ENCODE data around the gene CCDC106.

CCDC106 gene

DNA sequence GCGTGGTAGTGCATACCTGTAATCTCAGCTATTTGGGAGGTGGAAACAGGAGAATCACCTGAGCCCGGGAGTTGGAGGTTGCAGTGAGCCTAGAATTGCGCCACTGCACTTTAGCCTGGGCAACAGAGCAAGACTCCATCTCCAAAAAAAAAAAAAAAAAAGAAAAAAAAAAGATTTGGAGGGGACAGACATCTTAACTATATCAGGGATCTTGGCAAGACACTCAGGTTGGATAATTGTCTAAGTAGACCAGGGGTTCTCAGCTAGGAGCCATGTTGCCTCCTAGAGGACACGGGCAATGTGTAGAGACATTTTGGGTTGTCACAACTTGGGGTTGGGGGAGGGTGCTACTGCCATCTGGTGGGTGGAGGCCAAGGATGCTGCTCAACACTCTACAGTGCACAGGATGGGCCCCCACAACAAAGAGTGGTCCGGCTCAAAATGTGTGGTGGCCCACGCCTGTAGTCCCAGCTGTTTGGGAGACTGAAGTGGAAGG, 9.1 kb upstream of the CCDC106 start:
- peak; percentile 61 for DNase-seq

GRCh38 chr19:55640043-55640576, 7.9 kb upstream of the CCDC106 start:
- peak; percentile 81 for DNase-seq

- peak; percentile 67 for DNase-seq
Observed at GRCh38 chr19:55640577-55641425, 7.2 kb upstream of the CCDC106 start, which contains the start of gene ZNF580. Gene ZNF580 (plus strand): TSS chr19:55641002. CDS start chr19:55642509, 1,507 bp downstream.

GRCh38 chr19:55641426-55642152, 6.4 kb upstream of the CCDC106 start:
- DNase-seq = peak; percentile 52

DNA sequence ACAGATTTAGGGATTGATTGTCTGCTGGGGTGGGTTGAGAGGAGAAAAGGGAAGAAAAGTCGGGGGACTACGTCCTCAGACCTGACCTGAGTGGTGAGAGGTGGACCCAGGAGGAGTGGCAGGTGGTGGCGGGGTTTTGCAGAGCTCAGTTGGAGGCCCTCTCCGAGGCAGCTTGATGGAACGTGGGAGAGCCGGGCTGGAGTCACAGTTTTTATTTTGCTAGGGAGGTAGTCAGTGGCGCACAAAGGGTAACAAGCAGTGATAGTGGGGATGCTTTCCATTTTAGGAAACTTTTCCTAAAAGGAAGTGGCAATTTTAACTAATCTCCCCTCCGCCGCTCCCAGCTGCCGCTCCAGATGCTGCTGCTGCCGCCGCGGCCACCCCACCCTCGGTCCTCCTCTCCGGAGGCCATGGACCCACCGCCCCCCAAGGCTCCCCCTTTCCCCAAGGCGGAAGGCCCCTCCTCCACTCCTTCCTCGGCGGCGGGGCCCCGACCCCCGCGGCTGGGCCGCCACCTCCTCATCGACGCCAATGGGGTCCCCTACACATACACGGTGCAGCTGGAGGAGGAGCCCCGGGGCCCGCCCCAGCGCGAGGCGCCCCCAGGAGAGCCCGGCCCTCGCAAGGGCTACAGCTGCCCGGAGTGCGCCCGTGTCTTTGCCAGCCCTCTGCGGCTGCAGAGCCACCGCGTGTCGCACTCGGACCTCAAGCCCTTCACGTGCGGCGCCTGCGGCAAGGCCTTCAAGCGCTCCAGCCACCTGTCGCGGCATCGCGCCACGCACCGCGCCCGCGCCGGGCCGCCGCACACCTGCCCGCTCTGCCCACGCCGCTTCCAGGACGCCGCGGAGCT, 5.6 kb upstream of the CCDC106 start:
- DNase-seq = peak; percentile 50

DNA sequence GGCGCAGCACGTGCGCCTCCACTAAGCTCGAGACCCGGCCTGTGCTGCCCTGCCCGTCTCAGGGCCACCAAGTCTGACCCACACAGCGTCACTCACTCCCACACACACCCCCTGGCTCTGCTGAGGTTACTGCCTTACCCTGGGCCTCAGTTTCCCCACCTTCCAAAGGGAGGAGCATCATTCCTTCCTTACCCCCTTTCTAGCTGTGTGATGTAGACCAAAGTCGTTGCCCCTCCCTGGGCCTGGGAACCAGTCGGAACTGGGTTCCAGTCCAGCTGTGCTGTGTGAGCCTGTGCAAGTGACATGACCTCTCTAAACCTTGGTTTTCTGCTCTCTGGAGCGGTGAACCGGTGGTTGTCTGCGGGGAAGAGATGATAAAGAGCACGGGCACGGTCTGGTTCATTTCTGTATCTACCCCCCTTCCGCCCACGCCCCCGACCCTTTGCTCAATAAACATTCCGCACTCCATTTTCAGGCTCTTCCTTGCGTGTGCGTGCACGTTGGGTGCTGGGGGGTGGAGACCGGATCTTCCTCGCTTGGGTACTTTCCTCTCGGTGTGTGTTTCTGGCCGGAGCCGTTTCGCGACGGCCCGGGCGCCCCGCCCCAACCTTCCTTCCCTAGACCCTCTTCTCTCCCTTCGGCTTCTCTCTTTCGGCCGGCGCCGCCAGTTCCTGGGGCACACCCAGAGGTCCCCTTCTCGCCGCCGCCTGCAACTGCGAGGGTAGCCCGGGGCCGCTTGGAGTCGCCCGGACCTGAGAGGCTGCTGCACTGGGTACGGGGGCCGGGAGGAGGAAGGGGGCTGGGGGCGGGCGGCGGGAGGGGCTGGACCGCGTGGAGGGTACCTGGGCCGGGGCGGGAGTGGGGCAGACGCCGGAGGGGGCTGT, 4.8 kb upstream of the CCDC106 start, which contains the start of gene ZNF581:
ZNF581 (plus strand) TSS at position 647 of the 884 bp plus-strand sequence. CDS start 923 bp downstream, outside the sequence.
- peak; percentile 83 for DNase-seq

DNA sequence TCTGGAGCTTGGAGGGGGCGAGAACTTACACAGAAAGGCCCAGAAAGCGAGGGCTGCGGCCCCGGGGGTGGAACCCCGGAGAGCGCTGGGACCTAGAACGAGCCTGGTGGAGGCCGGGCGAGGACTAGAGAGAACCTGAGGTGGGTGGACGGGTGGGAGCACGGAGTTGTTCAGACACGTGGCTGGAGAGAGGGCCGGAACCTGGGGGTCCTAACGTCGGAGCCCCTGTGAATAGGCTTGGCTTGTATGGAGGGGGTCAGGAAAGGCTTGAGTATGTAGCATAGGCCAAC, 4.2 kb upstream of the CCDC106 start:
- no peak for DNase-seq

DNA sequence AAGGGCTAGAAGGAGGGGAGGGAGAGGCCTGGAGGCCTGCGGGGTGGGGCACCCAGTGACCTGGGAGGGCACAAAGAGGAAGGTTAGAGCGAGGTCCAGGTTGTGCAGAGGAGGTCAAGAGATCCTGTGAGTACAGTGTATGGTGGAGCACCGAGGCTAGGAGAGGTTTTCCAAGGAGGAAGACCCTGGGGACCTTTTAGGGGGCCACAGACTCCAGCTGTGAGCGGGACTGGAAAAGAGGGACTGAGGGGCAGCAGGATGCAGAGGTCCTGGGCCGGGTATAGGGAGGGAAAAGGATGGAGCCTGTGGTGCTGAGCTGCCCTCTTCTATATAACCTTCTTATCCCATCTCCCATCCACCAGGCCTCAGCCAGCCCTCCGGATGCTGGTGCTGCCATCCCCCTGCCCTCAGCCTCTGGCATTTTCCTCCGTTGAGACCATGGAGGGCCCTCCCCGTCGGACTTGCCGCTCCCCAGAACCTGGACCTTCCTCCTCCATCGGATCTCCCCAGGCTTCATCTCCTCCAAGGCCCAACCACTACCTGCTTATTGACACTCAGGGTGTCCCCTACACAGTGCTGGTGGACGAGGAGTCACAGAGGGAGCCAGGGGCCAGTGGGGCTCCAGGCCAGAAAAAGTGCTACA, 3.7 kb upstream of the CCDC106 start:
- DNase-seq = no peak

- DNase-seq = no peak
Observed at GRCh38 chr19:55644842-55645511, 3.0 kb upstream of the CCDC106 start.

- no peak for DNase-seq
Observed at GRCh38 chr19:55645512-55645881, 2.5 kb upstream of the CCDC106 start.

DNA sequence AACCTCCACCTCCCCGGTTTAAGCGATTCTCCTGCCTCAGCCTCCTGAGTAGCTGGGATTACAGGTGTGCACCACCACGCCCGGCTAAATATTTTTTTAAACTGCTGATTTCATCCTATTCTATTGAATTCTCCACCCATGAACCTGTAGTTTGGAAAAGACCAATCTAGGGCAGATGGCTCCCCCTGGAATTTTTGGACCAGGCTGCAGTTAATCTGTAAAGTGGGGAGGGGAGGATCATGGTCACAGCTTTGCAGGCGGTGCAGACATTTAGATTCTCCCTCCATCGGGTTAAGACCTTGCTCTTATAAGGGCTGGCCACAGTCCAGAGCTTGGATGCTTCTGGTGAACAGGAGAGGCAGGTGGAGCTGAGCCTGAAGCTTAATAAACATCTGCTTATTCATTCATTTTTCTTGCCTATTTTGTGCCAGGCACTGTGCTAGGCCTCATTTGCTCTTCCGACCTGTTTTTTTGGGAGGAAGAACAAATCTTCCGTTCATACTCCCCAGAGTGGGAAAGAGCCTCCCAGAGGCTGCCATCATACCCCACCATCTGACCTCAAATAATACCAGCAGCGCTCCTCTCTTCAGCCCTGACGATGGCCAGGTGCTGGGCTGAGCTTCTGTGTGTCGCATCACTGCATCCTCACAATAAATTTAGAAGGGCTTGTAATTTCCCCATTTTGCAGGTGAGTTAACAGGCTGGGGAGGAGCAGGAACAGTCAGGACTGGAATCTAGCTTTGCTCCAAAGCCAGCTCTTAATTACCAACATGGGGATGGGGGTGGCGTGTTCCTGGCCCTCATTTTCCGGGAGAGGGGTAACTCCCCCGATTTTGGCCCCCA, 902 bp upstream of the CCDC106 start:
- DNase-seq = no peak

GRCh38 chr19:55648585-55649267, 714 bp downstream of the CCDC106 start:
- no peak for DNase-seq

DNA sequence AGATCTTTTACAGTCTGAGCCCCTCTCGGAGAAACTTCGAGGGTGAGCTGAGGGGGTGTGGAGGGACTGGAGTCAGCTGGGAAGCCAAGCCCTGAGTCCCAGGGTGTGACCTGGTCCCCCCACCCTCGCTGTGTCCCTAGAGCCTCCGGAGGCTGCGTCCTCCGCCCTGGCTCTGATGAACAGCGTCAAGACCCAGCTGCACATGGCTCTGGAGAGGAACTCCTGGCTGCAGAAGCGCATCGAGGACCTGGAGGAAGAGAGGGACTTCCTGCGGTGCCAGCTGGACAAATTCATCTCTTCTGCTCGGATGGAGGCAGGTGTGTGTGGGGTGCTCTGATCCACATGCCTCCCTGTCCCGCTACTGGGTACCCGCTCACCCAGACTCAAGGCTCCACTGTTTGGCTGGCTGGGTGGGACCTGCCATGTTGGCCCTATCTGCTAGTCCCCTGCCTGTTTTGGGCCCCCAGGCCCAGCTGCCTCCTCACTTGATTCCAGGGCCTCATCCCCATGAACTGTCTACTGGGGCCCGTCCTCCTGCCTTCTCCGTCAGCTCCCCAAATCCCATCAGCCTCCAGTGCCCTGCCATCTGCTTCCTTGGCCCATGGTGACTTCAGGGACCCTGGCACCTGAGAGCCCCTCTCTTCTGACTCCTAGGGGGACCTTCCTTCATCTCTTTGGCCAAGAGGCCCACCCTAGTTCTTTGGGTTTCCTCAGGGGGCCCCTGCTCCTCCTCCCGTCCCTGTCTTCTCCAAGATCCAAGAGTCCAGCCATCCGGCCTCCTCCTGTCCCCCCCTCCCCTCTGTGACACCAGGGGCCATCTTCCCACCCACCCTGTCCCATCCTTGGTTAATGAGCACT, 1.5 kb downstream of the CCDC106 start:
- no peak for DNase-seq

DNA sequence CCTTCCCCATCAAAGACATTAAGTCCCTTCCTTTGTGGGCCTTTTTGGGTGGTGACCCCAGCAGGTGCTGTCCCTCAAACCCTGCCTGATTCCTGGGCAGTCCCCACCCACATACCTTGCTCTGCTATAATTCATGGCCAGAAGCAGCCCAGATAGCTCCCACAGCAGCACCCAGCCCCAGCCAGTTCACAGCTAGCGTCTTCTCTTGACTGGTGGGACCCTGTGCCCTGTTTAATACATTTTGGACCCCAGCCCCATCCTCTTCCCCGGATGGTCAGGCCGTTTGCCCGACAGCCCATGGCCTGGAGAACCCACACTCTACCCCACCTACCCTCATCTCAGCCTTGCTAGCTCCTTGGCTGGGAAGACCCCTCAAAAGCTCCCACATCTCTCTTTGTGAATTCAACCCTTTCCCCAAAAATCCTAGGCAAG, 2.1 kb downstream of the CCDC106 start:
- no peak for DNase-seq

DNA sequence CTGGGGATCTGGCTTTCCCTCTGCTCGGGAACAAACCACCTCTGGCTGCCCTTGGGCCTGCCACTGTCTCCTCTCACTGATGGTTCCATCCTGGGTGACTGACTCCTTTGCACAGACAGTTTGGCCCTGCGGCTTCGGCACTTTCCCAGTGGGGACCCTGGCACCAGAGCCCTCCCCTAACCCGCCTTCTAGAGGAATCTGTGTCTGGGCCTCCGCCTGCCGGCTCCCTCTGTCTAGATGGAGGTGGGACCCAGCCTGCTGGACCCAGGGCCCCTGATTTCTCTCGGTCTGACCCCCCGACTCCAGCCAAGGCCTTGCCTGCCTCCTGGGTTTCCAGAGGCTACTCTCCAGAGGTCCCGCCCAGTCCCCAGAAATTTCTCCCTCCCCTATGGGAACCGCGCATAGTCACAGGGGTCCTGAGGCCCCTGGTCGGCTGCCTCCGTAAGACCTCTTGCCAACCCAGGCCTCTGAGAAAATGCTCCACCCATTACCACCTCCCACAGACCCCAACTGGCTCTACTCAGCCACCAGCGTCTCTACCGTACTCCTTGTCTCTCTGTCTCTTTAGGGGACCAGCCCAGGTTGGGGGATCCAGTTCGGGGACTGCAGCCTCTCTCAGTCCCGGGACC, 2.7 kb downstream of the CCDC106 start:
- no peak for DNase-seq

DNA sequence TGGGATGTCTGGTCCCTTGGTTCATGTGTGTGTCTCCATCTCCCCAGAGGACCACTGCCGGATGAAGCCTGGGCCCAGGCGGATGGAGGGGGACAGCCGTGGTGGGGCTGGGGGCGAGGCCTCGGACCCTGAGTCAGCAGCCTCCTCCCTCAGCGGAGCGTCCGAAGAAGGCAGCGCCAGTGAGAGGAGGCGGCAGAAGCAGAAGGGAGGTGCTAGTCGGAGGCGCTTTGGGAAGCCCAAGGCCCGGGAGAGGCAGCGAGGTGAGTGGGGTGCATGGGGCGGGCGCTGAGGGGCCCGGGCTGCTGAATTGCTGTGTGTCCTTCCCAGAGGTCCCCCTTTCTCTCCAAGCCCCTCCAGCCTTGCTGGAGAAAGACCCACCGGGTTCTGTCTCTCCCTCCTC, 3.2 kb downstream of the CCDC106 start:
- DNase-seq = no peak

Data from CD4-positive, alpha-beta T cell treated with Interleukin-17A for 4 hours (primary cell).